CD4-positive, alpha-beta T cell treated with Interleukin-4 for 4 hours (primary cell): Measurements from ENCODE around the gene NIPBL.
"Not testable (repeated sequence)": the region's sequence is repeated elsewhere in the genome, so short reads cannot be mapped to it uniquely, and the experiment has no call there.

ENCODE experiments used
- DNase-seq: peaks from one replicate; pipeline ENCODE4 v3.0.0-alpha.2; 2020

The NIPBL gene

DNA sequence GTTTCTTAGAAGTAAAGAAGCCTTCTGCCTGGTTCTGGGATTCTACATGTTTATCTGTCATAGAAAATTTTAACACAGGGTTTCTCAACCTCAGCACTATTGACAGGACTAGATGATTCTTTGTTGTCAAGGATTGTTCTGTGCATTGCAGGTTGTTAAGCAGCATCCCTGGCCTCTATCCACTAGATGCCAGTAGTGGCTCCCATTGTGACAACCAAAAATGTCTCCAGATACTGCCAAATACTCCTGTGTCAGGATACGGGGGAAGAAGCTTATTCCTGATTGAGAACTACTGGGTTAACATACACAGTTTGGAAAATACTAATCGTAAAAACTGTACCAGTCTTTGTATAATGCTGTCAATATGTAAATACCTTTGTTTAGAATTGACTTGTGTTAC, 167.1 kb downstream of the NIPBL start:
- DNase-seq = no peak

- no peak for DNase-seq
Measured at GRCh38 chr5:37044120-37044519, 167.6 kb downstream of the NIPBL start.

DNA sequence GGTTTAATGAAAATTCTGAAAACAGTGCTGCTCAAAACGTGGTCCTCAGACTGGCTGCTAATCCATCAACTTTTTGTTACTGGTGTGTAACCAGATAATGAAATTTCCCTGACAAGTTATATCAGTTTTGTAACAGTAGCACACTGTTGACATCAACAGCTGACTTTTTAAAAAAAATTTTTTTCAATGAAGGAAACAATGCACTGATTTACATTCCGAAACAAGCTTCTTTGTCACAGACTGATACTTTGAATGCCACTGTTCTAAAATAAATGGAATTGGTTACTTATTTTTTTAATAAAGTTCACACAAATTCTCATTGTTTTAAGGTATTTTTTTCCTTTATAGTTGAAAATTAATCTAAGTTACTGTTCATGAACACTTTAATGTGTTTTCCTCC, 169.1 kb downstream of the NIPBL start:
- no peak for DNase-seq

GRCh38 chr5:37047947-37048346, 171.4 kb downstream of the NIPBL start:
- no peak for DNase-seq

GRCh38 chr5:37054391-37054790, 177.8 kb downstream of the NIPBL start:
- no peak for DNase-seq

DNA sequence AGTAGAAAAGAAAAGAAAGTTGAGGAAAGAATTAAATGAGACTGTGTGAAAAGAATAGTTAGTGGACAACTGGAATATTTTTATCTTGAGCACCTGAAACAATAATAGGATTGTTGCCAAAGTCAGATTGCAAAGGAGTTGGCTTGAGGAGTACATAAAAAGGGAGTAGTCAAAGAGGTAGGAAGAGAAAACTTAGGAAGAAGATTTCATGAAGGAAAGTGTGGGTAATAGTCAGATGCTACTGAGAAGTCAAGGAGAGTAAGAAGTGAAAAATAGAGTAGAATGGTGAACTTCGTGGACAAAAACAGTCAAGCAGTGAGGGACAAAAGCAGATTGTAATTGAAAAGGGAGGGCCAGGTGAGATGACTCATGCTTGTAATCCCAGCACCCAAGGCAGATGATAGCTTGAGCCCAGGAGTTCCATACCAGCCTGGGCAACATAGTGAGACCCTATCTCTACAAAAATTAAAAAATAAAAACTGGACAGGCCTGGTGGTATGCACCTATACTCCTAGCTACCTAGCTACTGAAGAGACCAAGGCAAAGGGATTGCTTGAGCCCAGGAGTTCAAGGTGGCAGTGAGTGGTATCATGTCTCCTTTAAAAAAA, 178.9 kb downstream of the NIPBL start:
- DNase-seq = no peak

GRCh38 chr5:37056762-37057161, 180.2 kb downstream of the NIPBL start:
- DNase-seq = no peak

- no peak for DNase-seq
Measured at GRCh38 chr5:37060030-37060429, 183.5 kb downstream of the NIPBL start.

- no peak for DNase-seq
Measured at GRCh38 chr5:37063739-37064138, 187.2 kb downstream of the NIPBL start.

DNA sequence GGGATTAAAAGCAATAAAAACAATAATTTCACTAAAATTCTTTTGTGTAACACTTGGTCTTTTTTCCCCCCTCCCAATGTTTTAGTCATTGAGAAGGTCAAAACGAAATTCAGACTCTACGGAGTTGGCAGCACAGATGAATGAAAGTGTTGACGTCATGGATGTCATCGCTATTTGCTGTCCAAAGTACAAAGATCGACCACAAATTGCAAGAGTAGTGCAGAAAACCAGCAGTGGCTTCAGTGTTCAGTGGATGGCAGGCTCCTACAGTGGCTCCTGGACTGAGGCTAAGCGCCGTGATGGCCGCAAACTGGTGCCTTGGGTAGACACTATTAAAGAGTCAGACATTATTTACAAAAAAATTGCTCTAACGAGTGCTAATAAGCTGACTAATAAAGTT, 187.9 kb downstream of the NIPBL start:
- DNase-seq = no peak

GRCh38 chr5:37071487-37071886, 194.9 kb downstream of the NIPBL start:
- DNase-seq = no peak

DNA sequence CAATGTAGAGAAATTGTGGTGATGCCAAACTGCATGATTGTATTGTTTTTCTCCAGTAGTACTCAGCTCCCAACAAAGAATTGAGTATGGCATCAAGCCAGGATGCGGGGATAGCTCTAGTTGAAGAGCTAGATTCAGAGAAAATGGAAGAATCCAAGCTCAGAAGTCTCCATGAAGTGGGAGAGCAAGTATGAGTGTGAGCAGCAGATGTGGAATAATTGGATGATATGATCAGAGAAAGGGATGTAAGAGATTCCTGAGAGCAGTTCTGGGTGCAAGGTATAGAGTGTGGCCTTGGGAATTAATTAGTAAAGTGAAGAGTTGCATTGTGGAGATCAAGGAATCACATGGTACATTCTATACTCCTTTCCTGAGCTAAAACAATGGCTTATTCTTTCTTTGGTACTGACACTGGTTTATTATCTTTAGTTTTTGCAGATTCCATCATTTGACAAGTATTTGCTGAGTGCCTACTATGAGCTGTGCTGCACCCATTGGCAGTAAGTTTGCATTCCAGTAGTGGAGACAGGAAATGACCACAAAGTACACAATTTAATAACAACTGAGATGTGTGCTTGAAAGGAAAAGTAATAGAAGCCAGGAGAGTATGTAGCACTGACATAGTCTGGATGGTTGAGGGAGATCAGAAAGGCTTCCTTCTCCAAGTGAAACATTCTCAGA, 195.5 kb downstream of the NIPBL start:
- no peak for DNase-seq

DNA sequence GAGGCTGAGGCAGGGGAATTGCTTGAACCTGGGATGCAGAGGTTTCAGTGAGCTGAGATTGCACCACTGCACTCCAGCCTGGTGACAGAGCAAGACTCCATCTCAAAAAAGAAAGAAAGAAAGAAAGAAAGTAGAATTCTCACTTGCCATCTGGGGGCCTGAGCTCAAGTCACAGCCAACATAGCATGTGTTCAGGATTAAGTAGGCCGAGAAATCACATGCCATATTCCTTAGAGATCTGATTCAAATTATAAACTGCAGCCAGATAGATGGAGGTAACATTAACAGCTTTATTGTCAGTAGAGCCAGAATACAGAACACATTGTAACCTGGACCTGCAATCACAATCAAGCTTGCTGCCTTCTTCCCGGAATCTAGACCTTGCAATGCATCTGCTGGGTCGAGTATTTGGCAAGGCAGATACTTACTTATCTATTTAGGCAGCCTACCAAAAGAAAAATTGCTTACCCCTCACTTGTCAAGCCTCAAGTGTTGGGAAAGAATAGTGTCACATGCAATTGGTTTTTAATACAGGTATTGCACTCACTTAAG, 198.9 kb downstream of the NIPBL start:
- no peak for DNase-seq

DNA sequence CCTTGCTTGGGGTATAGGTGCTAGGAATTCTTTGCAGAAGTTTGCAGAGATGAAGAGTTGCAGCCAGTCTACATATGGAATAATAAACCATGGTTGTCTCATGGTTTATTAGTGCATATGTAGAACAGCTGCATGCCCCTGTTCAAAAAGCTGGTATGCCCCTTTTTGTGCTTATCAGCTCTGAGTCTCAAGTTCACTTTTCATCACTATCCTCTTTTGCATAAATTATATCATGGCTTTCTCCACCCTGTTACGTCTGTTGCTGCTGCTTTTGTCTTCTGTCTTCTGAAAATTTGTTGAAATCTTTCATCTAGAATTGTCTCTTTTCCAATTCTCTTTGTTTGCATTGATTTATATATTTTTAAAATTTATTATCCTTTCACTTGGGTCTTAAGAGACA, 200.6 kb downstream of the NIPBL start:
- no peak for DNase-seq

- DNase-seq = no peak
Measured at GRCh38 chr5:37080697-37081096, 204.1 kb downstream of the NIPBL start.

GRCh38 chr5:37082977-37083376, 206.4 kb downstream of the NIPBL start:
- DNase-seq = not testable (repeated sequence)

GRCh38 chr5:37086026-37086425, 209.5 kb downstream of the NIPBL start:
- DNase-seq = not testable (repeated sequence)

GRCh38 chr5:37086466-37087173, 210.1 kb downstream of the NIPBL start:
- no peak for DNase-seq

DNA sequence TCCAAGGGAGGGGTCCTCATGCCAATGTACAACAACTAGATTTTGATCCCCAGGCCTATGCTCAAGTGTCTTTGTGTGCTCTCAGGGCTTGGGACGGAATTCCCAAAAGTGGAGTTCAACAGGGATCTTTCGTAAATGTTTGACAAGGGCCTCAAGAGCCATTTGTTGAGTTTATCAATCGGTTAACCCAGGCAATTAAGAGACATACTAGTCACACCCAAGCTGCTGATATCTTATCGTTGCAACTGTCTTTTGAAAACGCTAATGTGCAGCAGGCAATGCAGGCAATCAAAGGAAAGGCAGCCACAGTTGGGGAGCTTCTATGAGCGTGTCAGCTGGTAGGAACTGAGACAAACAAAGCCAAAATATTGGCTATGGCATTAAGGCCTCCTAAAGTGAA, 211.4 kb downstream of the NIPBL start:
- no peak for DNase-seq

DNA sequence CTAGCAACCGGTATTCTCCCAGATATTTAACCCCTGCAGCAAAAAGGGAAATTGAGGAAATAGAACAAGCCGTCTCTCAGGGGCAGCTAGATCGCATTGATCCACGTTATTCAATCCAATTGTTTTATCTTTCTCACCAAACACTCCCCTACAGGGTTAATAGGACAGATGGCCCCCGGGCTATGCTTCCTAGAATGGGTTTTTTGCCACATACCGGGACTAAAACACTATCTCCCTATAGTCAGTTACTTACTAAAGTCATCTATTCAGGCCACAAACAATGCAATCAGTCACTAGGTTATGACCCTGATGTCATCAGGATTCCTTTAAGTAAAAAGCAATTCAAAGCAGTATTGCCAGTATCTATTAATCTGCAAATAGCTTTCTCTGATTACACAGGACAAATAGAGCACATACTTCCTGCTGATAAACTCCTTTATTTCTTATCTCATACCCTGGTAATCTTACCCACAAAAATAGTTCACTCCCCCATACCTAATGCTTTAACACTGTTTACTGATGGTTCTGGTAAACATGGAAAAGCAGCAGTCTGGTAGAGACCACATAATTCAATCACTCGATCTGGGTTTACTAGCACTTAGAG, 213.7 kb downstream of the NIPBL start:
- no peak for DNase-seq

DNA sequence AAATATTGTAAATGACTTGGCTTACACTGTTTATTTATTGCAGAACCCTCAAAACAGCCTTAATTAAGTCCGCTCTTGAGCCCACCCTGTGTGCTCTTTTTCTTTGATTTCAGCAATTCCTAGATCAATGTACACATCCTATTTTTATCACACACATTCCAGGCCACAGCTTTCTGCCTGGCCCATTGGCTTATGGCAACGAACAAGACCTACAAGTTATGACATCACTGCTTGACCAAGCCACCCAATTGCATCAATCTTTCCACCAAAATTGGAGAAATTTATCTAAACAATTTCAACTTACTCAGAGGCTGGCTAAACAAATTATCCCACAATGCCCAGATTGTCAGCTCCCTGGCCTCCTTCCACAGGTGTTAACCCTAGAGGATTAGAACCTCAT, 214.2 kb downstream of the NIPBL start:
- DNase-seq = no peak

DNA sequence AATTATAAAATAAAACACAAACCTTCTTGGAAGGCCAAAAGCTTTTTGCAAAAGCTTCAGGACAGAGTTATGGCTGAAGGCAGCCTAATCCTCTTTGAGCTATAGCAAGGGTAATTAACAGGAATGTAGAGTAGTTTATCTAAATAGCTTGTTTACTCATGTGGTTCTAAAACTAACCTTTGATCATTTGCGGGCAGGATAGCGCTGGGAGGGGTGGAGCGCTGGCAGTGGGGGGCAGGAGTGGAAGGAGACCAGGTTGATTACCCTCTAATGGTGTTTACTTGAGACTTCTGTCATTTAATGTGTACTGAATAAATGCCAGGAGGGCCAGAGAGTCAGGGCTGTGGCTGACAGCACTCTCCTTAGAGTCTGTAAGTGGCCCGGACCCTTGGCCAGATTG, 217.2 kb downstream of the NIPBL start:
- not testable (repeated sequence) for DNase-seq

DNA sequence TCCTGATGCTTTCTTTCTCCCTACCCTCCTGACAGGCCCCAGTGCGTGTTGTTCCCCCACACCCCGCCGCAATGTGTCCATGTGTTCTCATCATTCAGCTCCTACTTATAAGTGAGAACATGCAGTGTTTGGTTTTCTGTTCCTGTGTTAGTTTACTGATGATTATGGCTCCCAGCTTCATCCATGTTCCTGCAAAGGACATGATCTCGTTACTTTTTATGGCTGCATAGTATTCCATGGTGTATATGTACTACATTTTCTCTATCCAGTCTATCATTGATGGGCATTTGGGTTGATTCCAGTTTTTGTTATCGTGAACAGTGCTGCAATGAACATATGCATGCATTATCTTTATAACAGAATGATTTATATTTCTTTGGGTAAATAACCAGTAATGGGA, 222.7 kb downstream of the NIPBL start:
- DNase-seq = not testable (repeated sequence)

DNA sequence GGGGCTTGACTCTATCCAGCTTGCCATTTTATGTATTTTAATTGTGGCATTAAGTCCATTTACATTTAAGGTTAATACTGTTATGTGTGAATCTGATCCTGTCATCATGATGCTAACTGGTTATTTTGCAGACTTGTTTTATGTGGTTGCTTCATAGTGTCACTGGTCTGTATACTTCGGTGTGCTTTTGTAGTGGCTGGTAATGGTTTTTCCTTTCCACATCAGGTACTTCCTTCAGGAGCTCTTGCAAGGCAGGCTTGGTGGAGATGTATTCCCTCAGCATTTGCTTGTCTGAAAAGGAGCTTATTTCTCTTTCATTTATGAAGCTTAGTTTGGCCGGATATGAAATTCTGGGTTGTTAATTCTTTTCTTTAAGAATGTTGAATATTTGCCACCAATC, 226.7 kb downstream of the NIPBL start:
- DNase-seq = no peak
